Measurements from ENCODE around the gene ZNF80.

DNA sequence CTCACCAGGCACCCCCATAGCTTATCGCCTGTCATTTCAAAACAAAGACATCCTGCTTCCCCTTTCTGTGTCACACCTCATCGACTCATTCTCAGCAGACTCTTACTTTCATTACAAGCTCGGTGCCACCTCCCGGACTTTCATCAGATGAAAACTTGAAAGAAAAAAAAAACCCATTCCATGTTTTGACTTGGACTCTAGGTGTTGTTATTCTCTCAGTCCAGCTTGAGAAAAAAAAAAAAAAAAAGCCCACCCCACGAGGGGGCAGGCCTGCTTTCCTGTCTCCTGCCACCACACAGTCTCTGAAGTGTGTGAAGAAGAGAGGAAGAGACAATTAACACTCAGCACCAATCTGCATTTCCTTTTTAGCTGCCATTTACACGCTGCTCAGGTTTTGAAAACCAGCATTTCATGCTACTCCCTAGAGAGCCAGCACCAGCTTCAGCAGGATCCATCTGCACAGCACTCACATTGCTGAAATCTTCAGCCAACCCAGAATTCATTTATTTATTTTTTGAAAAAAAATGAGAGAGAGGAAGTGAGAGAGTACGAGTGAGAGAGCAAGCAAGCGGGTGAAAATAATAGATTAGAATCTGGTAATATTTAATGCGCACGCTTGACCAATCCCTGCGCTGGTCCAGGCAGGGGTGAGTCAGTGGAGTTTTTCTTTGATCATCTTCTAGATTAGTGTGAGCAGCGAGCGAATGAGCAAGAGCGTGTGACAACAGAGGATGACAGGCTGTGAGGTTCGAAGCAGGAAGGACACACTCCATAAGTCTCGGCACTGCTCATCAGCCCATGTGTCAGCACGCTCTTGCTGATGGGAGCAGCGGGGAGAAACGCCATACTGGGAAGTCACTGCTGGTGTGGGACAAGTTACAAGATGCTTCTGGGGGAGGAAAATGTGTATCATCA, 23.5 kb downstream of the ZNF80 start:
- TF ChIP-seq, protein P1, sequence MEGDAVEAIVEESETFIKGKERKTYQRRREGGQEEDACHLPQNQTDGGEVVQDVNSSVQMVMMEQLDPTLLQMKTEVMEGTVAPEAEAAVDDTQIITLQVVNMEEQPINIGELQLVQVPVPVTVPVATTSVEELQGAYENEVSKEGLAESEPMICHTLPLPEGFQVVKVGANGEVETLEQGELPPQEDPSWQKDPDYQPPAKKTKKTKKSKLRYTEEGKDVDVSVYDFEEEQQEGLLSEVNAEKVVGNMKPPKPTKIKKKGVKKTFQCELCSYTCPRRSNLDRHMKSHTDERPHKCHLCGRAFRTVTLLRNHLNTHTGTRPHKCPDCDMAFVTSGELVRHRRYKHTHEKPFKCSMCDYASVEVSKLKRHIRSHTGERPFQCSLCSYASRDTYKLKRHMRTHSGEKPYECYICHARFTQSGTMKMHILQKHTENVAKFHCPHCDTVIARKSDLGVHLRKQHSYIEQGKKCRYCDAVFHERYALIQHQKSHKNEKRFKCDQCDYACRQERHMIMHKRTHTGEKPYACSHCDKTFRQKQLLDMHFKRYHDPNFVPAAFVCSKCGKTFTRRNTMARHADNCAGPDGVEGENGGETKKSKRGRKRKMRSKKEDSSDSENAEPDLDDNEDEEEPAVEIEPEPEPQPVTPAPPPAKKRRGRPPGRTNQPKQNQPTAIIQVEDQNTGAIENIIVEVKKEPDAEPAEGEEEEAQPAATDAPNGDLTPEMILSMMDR (IDR thresholded peaks at IDR 0.05) = no peak
- TF ChIP-seq POLR2A (IDR thresholded peaks at IDR 0.05) = no peak

Data from breast epithelium (tissue), 3 donors.